NK-92 treated with Interleukin-12 subunit alpha and Interleukin-12 subunit beta, amount 100 ng/mL, for 24 hours (cell line): ENCODE results near the gene CHN2.

Experiments used
- DNase-seq: peaks from one replicate; lab custom pipeline; 2025; lab: John Stamatoyannopoulos, UW

Gene CHN2

GRCh38 chr7:29434380-29434768 is 239.8 kb downstream of the CHN2 start:
- DNase-seq = no peak

- no peak for DNase-seq
Observed at GRCh38 chr7:29435167-29435566, 240.6 kb downstream of the CHN2 start.

- no peak for DNase-seq
Observed at GRCh38 chr7:29435902-29436301, 241.3 kb downstream of the CHN2 start.

- no peak for DNase-seq
Observed at GRCh38 chr7:29442146-29442545, 247.6 kb downstream of the CHN2 start.

- DNase-seq = no peak
Observed at GRCh38 chr7:29443552-29443951, 249.0 kb downstream of the CHN2 start.

- no peak for DNase-seq
Observed at GRCh38 chr7:29444267-29444666, 249.7 kb downstream of the CHN2 start.

GRCh38 chr7:29445736-29446135 is 251.2 kb downstream of the CHN2 start:
- no peak for DNase-seq

- no peak for DNase-seq
Observed at GRCh38 chr7:29447828-29448227, 253.3 kb downstream of the CHN2 start.

- no peak for DNase-seq
Observed at GRCh38 chr7:29449569-29450260, 255.1 kb downstream of the CHN2 start.

- no peak for DNase-seq
Observed at GRCh38 chr7:29453021-29453420, 258.4 kb downstream of the CHN2 start.

- DNase-seq = no peak
Observed at GRCh38 chr7:29454464-29454863, 259.9 kb downstream of the CHN2 start.

GRCh38 chr7:29454899-29455451 is 260.4 kb downstream of the CHN2 start:
- no peak for DNase-seq

GRCh38 chr7:29457141-29457561 is 262.6 kb downstream of the CHN2 start:
- no peak for DNase-seq

- DNase-seq = no peak
Observed at GRCh38 chr7:29457565-29458011, 263.0 kb downstream of the CHN2 start.

GRCh38 chr7:29458933-29459332 is 264.4 kb downstream of the CHN2 start:
- DNase-seq = no peak

GRCh38 chr7:29459589-29459988 is 265.0 kb downstream of the CHN2 start:
- no peak for DNase-seq

GRCh38 chr7:29461996-29462395 is 267.4 kb downstream of the CHN2 start:
- no peak for DNase-seq

- no peak for DNase-seq
Observed at GRCh38 chr7:29463504-29464158, 269.1 kb downstream of the CHN2 start.

GRCh38 chr7:29464753-29465152 is 270.2 kb downstream of the CHN2 start:
- DNase-seq = no peak

- DNase-seq = no peak
Observed at GRCh38 chr7:29467193-29467926, 272.8 kb downstream of the CHN2 start.

GRCh38 chr7:29468196-29468595 is 273.6 kb downstream of the CHN2 start:
- DNase-seq = no peak

GRCh38 chr7:29469281-29469680 is 274.7 kb downstream of the CHN2 start:
- no peak for DNase-seq
